H1 (cell line): ENCODE measurements around the gene DSTYK. TPM values are rescaled to one million over a fixed set of nuclear protein-coding genes. Genes with fewer than 3 reads are reported as not detected.

Source experiments
- CTCF ChIA-PET: fragments of 300-600 bp; sonication (Branson Sonifier 250); formaldehyde crosslinking; loops from one replicate; lab custom pipeline; 2021; ENCODE audit not compliant: partially characterized antibody; lab: Charles Lee
- POLR2A ChIA-PET: fragments of 300-600 bp; sonication (Branson Sonifier 250); formaldehyde crosslinking; loops from one replicate; lab custom pipeline; 2021; ENCODE audit warnings: inconsistent platforms; ENCODE audit not compliant: partially characterized antibody; lab: Charles Lee
- DNase-seq, 2 experiments: peaks; one replicate each; pipeline versions ENCODE4 v3.0.0 to v3.0.0-alpha.2; 2010 to 2022; ENCODE audit warnings: low spot score in 2 of 2, low read depth in 1 of 2, mixed read lengths in 1 of 2
- FAIRE-seq: peaks from 2 replicates; lab custom pipeline; 2011; peaks lifted over from hg19 to GRCh38; lab: Jason Lieb, UNC
- H2AFZ ChIP-seq: 2 replicates; pipeline ENCODE4 v1.8.1; 2012; ENCODE audit warnings: low read length, inconsistent platforms
- H2AK5ac ChIP-seq: 2 replicates; pipeline ENCODE4 v1.6.1; 2013; ENCODE audit warnings: low read depth, low read length
- H2BK120ac ChIP-seq: replicated peaks from 2 replicates; pipeline ENCODE3; 2013; ENCODE audit warnings: low read depth, low read length, inconsistent platforms
- H2BK12ac ChIP-seq: 2 replicates; pipeline ENCODE4 v1.6.1; 2013; ENCODE audit warnings: low read depth, low read length
- H2BK15ac ChIP-seq: 2 replicates; pipeline ENCODE4 v1.6.1; 2013; ENCODE audit warnings: low read length
- H2BK20ac ChIP-seq: 2 replicates; pipeline ENCODE4 v1.6.1; 2013; ENCODE audit warnings: low read length
- H2BK5ac ChIP-seq: 2 replicates; pipeline ENCODE4 v1.6.1; 2013; ENCODE audit warnings: low read depth, low read length
- H3K14ac ChIP-seq: 2 replicates; pipeline ENCODE4 v1.6.1; 2013; ENCODE audit warnings: inconsistent platforms; ENCODE audit not compliant: insufficient read length
- H3K18ac ChIP-seq: 2 replicates; pipeline ENCODE4 v1.6.1; 2013; ENCODE audit warnings: low read length; ENCODE audit errors: extremely low read depth
- H3K23ac ChIP-seq: 2 replicates; pipeline ENCODE4 v1.6.1; 2013; ENCODE audit warnings: inconsistent platforms; ENCODE audit not compliant: insufficient read length
- H3K23me2 ChIP-seq: 2 replicates; pipeline ENCODE4 v1.6.1; 2013; ENCODE audit warnings: low read depth, low read length
- H3K27ac ChIP-seq: 2 replicates; pipeline ENCODE4 v1.6.1; 2011; ENCODE audit warnings: low read depth, low read length, inconsistent platforms
- H3K27me3 ChIP-seq, 4 experiments: replicated peaks in 1 of 4; 1 replicate in 1 of 4; 2 replicates in 3 of 4; pipeline versions ENCODE4 v1.6.1 to v1.8.1; 2011 to 2013; ENCODE audit warnings: low read length in 3 of 4, mild to moderate bottlenecking in 3 of 4, inconsistent platforms in 2 of 4, mixed read lengths in 2 of 4, moderate library complexity in 1 of 4; ENCODE audit not compliant: control insufficient read depth in 3 of 4, insufficient read depth in 3 of 4; ENCODE audit errors: extremely low read depth in 1 of 4
- H3K36me3 ChIP-seq, 4 experiments: 2 replicates each; pipeline versions ENCODE4 v1.6.1 to v1.8.1; 2011 to 2013; ENCODE audit warnings: mild to moderate bottlenecking in 4 of 4, low read length in 3 of 4, moderate library complexity in 2 of 4, control low read depth in 1 of 4, inconsistent platforms in 1 of 4; ENCODE audit not compliant: insufficient read depth in 4 of 4, control insufficient read depth in 2 of 4
- H3K4ac ChIP-seq: replicated peaks from 2 replicates; pipeline ENCODE3; 2013; ENCODE audit warnings: low read length, low read depth, mixed read lengths, inconsistent platforms; ENCODE audit not compliant: insufficient read length
- H3K4me1 ChIP-seq, 4 experiments: replicated peaks in 1 of 4; 1 replicate in 1 of 4; 2 replicates in 3 of 4; pipeline versions ENCODE4 v1.6.1 to v1.8.1; 2011 to 2013; ENCODE audit warnings: low read length in 3 of 4, inconsistent platforms in 2 of 4, mixed read lengths in 1 of 4; ENCODE audit not compliant: insufficient read depth in 4 of 4, control insufficient read depth in 3 of 4
- H3K4me2 ChIP-seq, 2 experiments: 2 replicates each; pipeline versions ENCODE4 v1.6.1 to v1.8.1; 2011 to 2013; ENCODE audit warnings: low read depth in 2 of 2, low read length in 2 of 2, control low read depth in 1 of 2, inconsistent platforms in 1 of 2, mild to moderate bottlenecking in 1 of 2; ENCODE audit not compliant: insufficient read depth in 1 of 2
- H3K4me3 ChIP-seq, 4 experiments: fragments of 200-600, 300-600 bp in 1 of 4; sonication (generic), shearing (Covaris generic), sonication (Bioruptor Twin) in 1 of 4; 2 replicates each; pipeline versions ENCODE4 v1.5.1 to v1.8.1; 2011 to 2016; ENCODE audit warnings: low read length in 4 of 4, low read depth in 3 of 4, control low read depth in 2 of 4, inconsistent platforms in 2 of 4, mild to moderate bottlenecking in 2 of 4, mixed read lengths in 1 of 4, moderate library complexity in 1 of 4; ENCODE audit not compliant: insufficient read depth in 2 of 4; ENCODE audit errors: extremely low read depth in 1 of 4
- H3K56ac ChIP-seq: replicated peaks from 2 replicates; pipeline ENCODE3; 2013; ENCODE audit warnings: low read depth, mild to moderate bottlenecking, mixed read lengths, low read length, inconsistent platforms; ENCODE audit not compliant: insufficient read length
- H3K79me1 ChIP-seq: 2 replicates; pipeline ENCODE4 v1.6.1; 2013; ENCODE audit warnings: low read depth, low read length, control low read depth
- H3K79me2 ChIP-seq, 2 experiments: 2 replicates each; pipeline versions ENCODE4 v1.6.1 to v1.8.1; 2012 to 2013; ENCODE audit warnings: low read length in 2 of 2, mild to moderate bottlenecking in 2 of 2, inconsistent platforms in 1 of 2; ENCODE audit not compliant: insufficient read depth in 2 of 2, control insufficient read depth in 1 of 2
- H3K9ac ChIP-seq, 4 experiments: replicated peaks in 1 of 4; 1 replicate in 1 of 4; 2 replicates in 3 of 4; pipeline versions ENCODE4 v1.6.1 to v1.8.1; 2011 to 2013; ENCODE audit warnings: low read depth in 3 of 4, low read length in 3 of 4, control low read depth in 2 of 4, mild to moderate bottlenecking in 2 of 4, moderate library complexity in 2 of 4, inconsistent platforms in 1 of 4; ENCODE audit errors: extremely low read depth in 1 of 4
- H3K9me3 ChIP-seq, 2 experiments: 2 replicates each; pipeline versions ENCODE4 v1.6.1 to v1.8.1; 2012 to 2013; ENCODE audit warnings: mild to moderate bottlenecking in 2 of 2, moderate library complexity in 2 of 2, control low read depth in 1 of 2, inconsistent platforms in 1 of 2, low read depth in 1 of 2, low read length in 1 of 2, mixed read lengths in 1 of 2; ENCODE audit not compliant: insufficient read depth in 2 of 2
- H4K20me1 ChIP-seq, 2 experiments: replicated peaks in 1 of 2; 2 replicates each; pipeline versions ENCODE3 to v1.8.1; 2011 to 2013; ENCODE audit warnings: inconsistent platforms in 2 of 2, low read length in 2 of 2, mild to moderate bottlenecking in 1 of 2; ENCODE audit not compliant: insufficient read depth in 2 of 2, control insufficient read depth in 1 of 2
- H4K5ac ChIP-seq: 2 replicates; pipeline ENCODE4 v1.6.1; 2013; ENCODE audit warnings: low read length, low read depth, mixed read lengths, inconsistent platforms; ENCODE audit not compliant: insufficient read length
- H4K8ac ChIP-seq: 2 replicates; pipeline ENCODE4 v1.8.0; 2013; ENCODE audit warnings: mild to moderate bottlenecking, moderate library complexity, low read length, inconsistent platforms; ENCODE audit not compliant: insufficient read depth; ENCODE audit errors: extremely low read depth
- H4K91ac ChIP-seq: replicated peaks from 2 replicates; pipeline ENCODE3; 2013; ENCODE audit warnings: low read length, mixed read lengths, inconsistent platforms; ENCODE audit not compliant: insufficient read length
- ASH2L ChIP-seq: fragments of 200-600, 300-600 bp; sonication (generic); IDR thresholded peaks from one replicate; pipeline ENCODE4 v1.7.1; 2017; ENCODE audit warnings: low read length
- BACH1 ChIP-seq: IDR thresholded peaks from 2 replicates; pipeline ENCODE4 v1.6.1; 2012; ENCODE audit warnings: low read length, improper control_type of control experiment
- CEBPB ChIP-seq: IDR thresholded peaks from 2 replicates; pipeline ENCODE4 v1.6.1; 2012; ENCODE audit warnings: low read depth, low read length
- CHD1 ChIP-seq: IDR thresholded peaks from 2 replicates; pipeline ENCODE4 v1.6.1; 2012; ENCODE audit warnings: low read depth, low read length, improper control_type of control experiment
- CTCF ChIP-seq, 3 experiments: IDR thresholded peaks; 1 replicate in 2 of 3; 2 replicates in 1 of 3; pipeline versions ENCODE4 v1.5.1 to v1.6.1; 2011; ENCODE audit warnings: low read length in 3 of 3, mild to moderate bottlenecking in 3 of 3, inconsistent platforms in 2 of 3, low read depth in 1 of 3, moderate library complexity in 1 of 3; ENCODE audit not compliant: insufficient read depth in 1 of 3; ENCODE audit errors: control extremely low read depth in 1 of 3
- JUN ChIP-seq: IDR thresholded peaks from 2 replicates; pipeline ENCODE4 v1.6.1; 2011; ENCODE audit warnings: low read depth, mild to moderate bottlenecking, improper control_type of control experiment, low read length
- POLR2AphosphoS5 ChIP-seq: IDR thresholded peaks from 2 replicates; pipeline ENCODE4 v1.6.1; 2011; ENCODE audit warnings: low read depth, low read length
- RBBP5 ChIP-seq: IDR thresholded peaks from 2 replicates; pipeline ENCODE4 v1.7.1; 2012; ENCODE audit warnings: low read depth, mild to moderate bottlenecking, inconsistent platforms, low read length, moderate library complexity, borderline replicate concordance
- SAP30 ChIP-seq: fragments of 300-600 bp; sonication (generic); IDR thresholded peaks from 2 replicates; pipeline ENCODE4 v1.7.1; 2012; ENCODE audit warnings: low read length, moderate library complexity, mild to moderate bottlenecking, inconsistent platforms; ENCODE audit not compliant: insufficient read depth, insufficient replicate concordance
- SP2 ChIP-seq: IDR thresholded peaks from 2 replicates; pipeline ENCODE4 v1.6.1; 2012; ENCODE audit warnings: mild to moderate bottlenecking, low read length, inconsistent platforms
- TBP ChIP-seq: IDR thresholded peaks from 2 replicates; pipeline ENCODE4 v1.6.1; 2011; ENCODE audit warnings: low read depth, low read length, improper control_type of control experiment
- polyA plus RNA-seq, 7 experiments: library from polyadenylated mRNA; depleted of rRNA in 3 of 7; stranded (reverse) in 5 of 7; unstranded in 2 of 7; fragments of >200 nt in 5 of 7; fragments of 200-250 nt in 2 of 7; gene quantifications; 1 replicate in 5 of 7; 2 replicates in 1 of 7; 4 replicates in 1 of 7; pipeline versions ENCODE4 v1.2.1 to v1.2.3, GENCODE V29; 2011 to 2013; ENCODE audit warnings: missing spikeins in 2 of 7, mixed read lengths in 2 of 7
- total RNA-seq: library from RNA; stranded (reverse); fragmentation: NEBNext Ultra II Directional; extraction: Animal tissue kit (Norgen Biotek cat#: 25700); gene quantifications from 2 replicates; pipeline ENCODE4 v1.2.1, GENCODE V29; 2021
- TF ChIP-seq, protein P1 (sequence below): IDR thresholded peaks from 2 replicates; pipeline ENCODE4 v1.6.1; 2011; ENCODE audit warnings: low read length, improper control_type of control experiment

DSTYK gene
- total and polyA plus RNA-seq, 2 of the 8 experiments (the other 6 are each of a cell fraction or from before 2014, with no cell fraction given), result 2.7 to 8.5 TPM

- POLR2A ChIA-PET, result interaction anchor here (0.7 to 3.3 kb wide), 4 partner anchors 10 to 30 kb away, joined by 3 to 21 read pairs (median 4); partner anchors contain the start of gene RBBP5
- H2BK5ac ChIP-seq, result no peak overlapping the region
- no peak overlapping the region for H3K27ac ChIP-seq
- no peak for TF ChIP-seq RBBP5
- no peak for TF ChIP-seq SP2
- no peak for TF ChIP-seq CEBPB
- TF ChIP-seq TBP, result no peak
- no peak for TF ChIP-seq BACH1
- TF ChIP-seq ASH2L, result no peak
- TF ChIP-seq CHD1, result no peak
- TF ChIP-seq, protein P1, sequence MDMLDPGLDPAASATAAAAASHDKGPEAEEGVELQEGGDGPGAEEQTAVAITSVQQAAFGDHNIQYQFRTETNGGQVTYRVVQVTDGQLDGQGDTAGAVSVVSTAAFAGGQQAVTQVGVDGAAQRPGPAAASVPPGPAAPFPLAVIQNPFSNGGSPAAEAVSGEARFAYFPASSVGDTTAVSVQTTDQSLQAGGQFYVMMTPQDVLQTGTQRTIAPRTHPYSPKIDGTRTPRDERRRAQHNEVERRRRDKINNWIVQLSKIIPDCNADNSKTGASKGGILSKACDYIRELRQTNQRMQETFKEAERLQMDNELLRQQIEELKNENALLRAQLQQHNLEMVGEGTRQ, result no peak
- no peak for TF ChIP-seq POLR2AphosphoS5
- TF ChIP-seq JUN, result no peak
- TF ChIP-seq CTCF (IDR thresholded peaks at IDR 0.05; ENCODE audit: control extremely low read depth in 1 of 3, insufficient read depth in 1 of 3, low read depth in 1 of 3, low read length in 3 of 3), result no peak
- TF ChIP-seq SAP30, result no peak
Measured at GRCh38 chr1:205111354-205111753, 100.1 kb downstream of the DSTYK start.

More at GRCh38 chr1:205111354-205111753, 100.1 kb downstream of the DSTYK start:
- H2AK5ac ChIP-seq, result no peak overlapping the region
- H3K9ac ChIP-seq, result no peak overlapping the region
- H3K4ac ChIP-seq, result no peak overlapping the region
- H3K36me3 ChIP-seq, result peaks cover 2 to 28% (median 11%) of the 10 kb centered on the region in 4 experiments; a peak in 6 of 8 replicates
- no peak overlapping the region for H4K5ac ChIP-seq
- CTCF ChIA-PET, result interaction anchor here (1.5 kb wide), 1 partner anchor 145 kb away, joined by 5 read pairs; no protein-coding TSS in a partner anchor
- no peak overlapping the region for H4K91ac ChIP-seq
- no peak for DNase-seq
- no peak overlapping the region for H2BK15ac ChIP-seq
- no peak for FAIRE-seq
- H3K9me3 ChIP-seq, result no peaks in the 10 kb centered on the region
- H3K79me1 ChIP-seq, result no peaks in the 10 kb centered on the region
- H3K56ac ChIP-seq, result peak overlapping the region; percentile 30
- H2AFZ ChIP-seq, result no peak overlapping the region
- H4K8ac ChIP-seq, result no peak overlapping the region
- H3K4me1 ChIP-seq, result no peaks in the 10 kb centered on the region; a peak in 1 of 7 replicates
- no peak overlapping the region for H3K4me3 ChIP-seq
- H2BK12ac ChIP-seq, result no peak overlapping the region
- no peak overlapping the region for H2BK20ac ChIP-seq
- no peak overlapping the region for H3K4me2 ChIP-seq
- no peak overlapping the region for H3K23ac ChIP-seq
- H3K18ac ChIP-seq, result no peak overlapping the region
- H3K27me3 ChIP-seq, result no peaks in the 10 kb centered on the region
- no peak overlapping the region for H2BK120ac ChIP-seq
- H3K23me2 ChIP-seq, result no peaks in the 10 kb centered on the region
- H3K14ac ChIP-seq, result no peak overlapping the region
- peaks cover 0 to 3% of the 10 kb centered on the region in 2 experiments for H4K20me1 ChIP-seq
- peaks cover 0 to 4% of the 10 kb centered on the region in 2 experiments; a peak in 1 of 4 replicates for H3K79me2 ChIP-seq
